Skeletal muscle tissue (tissue), 4 donors: ENCODE data around the gene IQCK. TPM values are rescaled to one million over a fixed set of nuclear protein-coding genes. Genes with fewer than 3 reads are reported as not detected.
"Not testable (repeated sequence)": the region's sequence is repeated elsewhere in the genome, so short reads cannot be mapped to it uniquely, and the experiment has no call there.

Experiments used
- H3K27ac ChIP-seq: one replicate; pipeline ENCODE4 v1.7.0; 2013; ENCODE audit warnings: mild to moderate bottlenecking, low read depth, low read length, inconsistent platforms
- H3K27me3 ChIP-seq, 3 donors: one replicate each; pipeline ENCODE4 v1.7.0; 2013; ENCODE audit warnings: low read length in 3 of 3; ENCODE audit not compliant: control insufficient read depth in 3 of 3, insufficient read depth in 3 of 3
- H3K36me3 ChIP-seq, 3 donors: one replicate each; pipeline ENCODE4 v1.7.0; 2013; ENCODE audit warnings: low read length in 3 of 3; ENCODE audit not compliant: control insufficient read depth in 3 of 3, insufficient read depth in 3 of 3
- H3K4me1 ChIP-seq, 3 donors: one replicate each; pipeline ENCODE4 v1.7.0; 2013; ENCODE audit warnings: low read length in 3 of 3, mild to moderate bottlenecking in 3 of 3; ENCODE audit not compliant: control insufficient read depth in 3 of 3, insufficient read depth in 3 of 3
- H3K4me3 ChIP-seq, 3 donors: one replicate each; pipeline ENCODE4 v1.7.0; 2013; ENCODE audit warnings: low read length in 3 of 3
- H3K9ac ChIP-seq, 3 donors: one replicate each; pipeline ENCODE4 v1.7.0; 2013; ENCODE audit warnings: low read length in 3 of 3, mild to moderate bottlenecking in 3 of 3, moderate library complexity in 2 of 3, low read depth in 1 of 3
- H3K9me3 ChIP-seq, 3 donors: one replicate each; pipeline ENCODE4 v1.7.0; 2013; ENCODE audit warnings: low read length in 3 of 3; ENCODE audit not compliant: control insufficient read depth in 3 of 3
- total RNA-seq: library from RNA; depleted of rRNA; stranded (reverse); fragments of >200 nt; gene quantifications from one replicate; pipeline ENCODE4 v1.2.3, GENCODE V29; 2014
- donor health status: Osteomylitis.

IQCK gene
- total RNA-seq, result 10.4 TPM

GRCh38 chr16:19717741-19718623 is at the start of gene IQCK, which contains the start of gene KNOP1:
Gene IQCK (plus strand): TSS chr16:19718271. CDS start chr16:19718307, 36 bp downstream.
Gene KNOP1 (minus strand): TSS chr16:19718227. CDS start chr16:19715035, 3,192 bp downstream.
- peaks cover 7 to 14% (median 14%) of the 10 kb centered on the region in 3 donors for H3K36me3 ChIP-seq
- peak within 1 kb of the TSS; percentile 77 to 94 (median 88) for H3K9ac ChIP-seq
- H3K9me3 ChIP-seq, result no peaks in the 10 kb centered on the region
- peaks cover 21 to 30% (median 24%) of the 10 kb centered on the region in 3 donors for H3K4me1 ChIP-seq
- peak within 1 kb of the TSS; percentile 91 to 100 (median 98) for H3K4me3 ChIP-seq
- no peaks in the 10 kb centered on the region for H3K27me3 ChIP-seq
- H3K27ac ChIP-seq, result peak within 1 kb of the TSS; percentile 59

GRCh38 chr16:19672378-19672777 is 45.7 kb upstream of the IQCK start:
- Histone ChIP-seq H3K9ac (no peak overlapping the region), H3K9me3 (no peaks in the 10 kb centered on the region), H3K36me3 (peaks cover 6 to 23% (median 19%) of the 10 kb centered on the region in 3 donors), H3K27me3 (no peaks in the 10 kb centered on the region), H3K4me1 (peaks cover 2 to 3% (median 2%) of the 10 kb centered on the region in 3 donors), H3K27ac (no peak overlapping the region), H3K4me3 (no peak overlapping the region)

- H3K4me1 ChIP-seq, result peaks cover 0 to 8% (median 5%) of the 10 kb centered on the region in 3 donors
- peaks cover 6 to 20% (median 10%) of the 10 kb centered on the region in 3 donors for H3K36me3 ChIP-seq
- H3K9me3 ChIP-seq, result no peaks in the 10 kb centered on the region
These were observed 43.6 kb upstream of the IQCK start for GRCh38 chr16:19674485-19674884.

GRCh38 chr16:19677402-19677801 is 40.7 kb upstream of the IQCK start:
- H3K4me3 ChIP-seq, result no peak overlapping the region
- H3K4me1 ChIP-seq, result peaks cover 6 to 25% (median 12%) of the 10 kb centered on the region in 3 donors
- H3K9ac ChIP-seq, result peak overlapping the region in 2 of 3 donors; percentile 14 to 40
- H3K27ac ChIP-seq, result peak overlapping the region; percentile 40
- peaks cover 1 to 9% (median 3%) of the 10 kb centered on the region in 3 donors for H3K36me3 ChIP-seq
- no peaks in the 10 kb centered on the region for H3K9me3 ChIP-seq
- no peaks in the 10 kb centered on the region for H3K27me3 ChIP-seq

More at GRCh38 chr16:19674485-19674884, 43.6 kb upstream of the IQCK start:
- no peak overlapping the region for H3K27ac ChIP-seq
- H3K9ac ChIP-seq, result no peak overlapping the region
- H3K27me3 ChIP-seq, result no peaks in the 10 kb centered on the region
- H3K4me3 ChIP-seq, result no peak overlapping the region

GRCh38 chr16:19678804-19679203 is 39.3 kb upstream of the IQCK start:
- no peak overlapping the region for H3K9ac ChIP-seq
- no peak overlapping the region for H3K27ac ChIP-seq
- no peak overlapping the region for H3K4me3 ChIP-seq
- peaks cover 6 to 25% (median 12%) of the 10 kb centered on the region in 3 donors for H3K4me1 ChIP-seq
- no peaks in the 10 kb centered on the region for H3K27me3 ChIP-seq
- peaks cover 12 to 16% (median 16%) of the 10 kb centered on the region in 3 donors for H3K36me3 ChIP-seq
- H3K9me3 ChIP-seq, result no peaks in the 10 kb centered on the region

GRCh38 chr16:19679281-19679680 is 38.8 kb upstream of the IQCK start:
- not testable (repeated sequence) for H3K27ac ChIP-seq, H3K9me3 ChIP-seq, H3K4me3 ChIP-seq, H3K27me3 ChIP-seq, H3K9ac ChIP-seq
- H3K4me1 ChIP-seq, result peaks cover 6 to 25% (median 12%) of the 10 kb centered on the region in 3 donors
- peaks cover 17 to 21% (median 18%) of the 10 kb centered on the region in 3 donors for H3K36me3 ChIP-seq

- Histone ChIP-seq H3K4me1 (peaks cover 6 to 25% (median 12%) of the 10 kb centered on the region in 3 donors), H3K27me3 (no peaks in the 10 kb centered on the region), H3K9ac (no peak overlapping the region), H3K27ac (no peak overlapping the region), H3K4me3 (no peak overlapping the region), H3K9me3 (peaks cover 0 to 2% (median 0%) of the 10 kb centered on the region in 3 donors), H3K36me3 (peaks cover 24 to 32% (median 31%) of the 10 kb centered on the region in 3 donors)
These were observed 37.2 kb upstream of the IQCK start for GRCh38 chr16:19680881-19681340.

- Histone ChIP-seq H3K27me3 (no peaks in the 10 kb centered on the region), H3K9ac (no peak overlapping the region), H3K9me3 (peaks cover 0 to 2% (median 0%) of the 10 kb centered on the region in 3 donors), H3K27ac (no peak overlapping the region), H3K4me3 (no peak overlapping the region), H3K4me1 (peaks cover 6 to 26% (median 12%) of the 10 kb centered on the region in 3 donors), H3K36me3 (peaks cover 24 to 33% (median 31%) of the 10 kb centered on the region in 3 donors)
These were observed 36.4 kb upstream of the IQCK start for GRCh38 chr16:19681637-19682036.

GRCh38 chr16:19683453-19684236 is 34.4 kb upstream of the IQCK start:
- no peak overlapping the region for H3K9ac ChIP-seq
- H3K27ac ChIP-seq, result no peak overlapping the region
- H3K9me3 ChIP-seq, result peaks cover 0 to 2% (median 0%) of the 10 kb centered on the region in 3 donors
- H3K4me3 ChIP-seq, result no peak overlapping the region
- H3K27me3 ChIP-seq, result no peaks in the 10 kb centered on the region
- peaks cover 28 to 42% (median 34%) of the 10 kb centered on the region in 3 donors for H3K36me3 ChIP-seq
- H3K4me1 ChIP-seq, result peaks cover 6 to 26% (median 13%) of the 10 kb centered on the region in 3 donors
